Measurements from ENCODE around the gene PPARGC1A.

Gene PPARGC1A

DNA sequence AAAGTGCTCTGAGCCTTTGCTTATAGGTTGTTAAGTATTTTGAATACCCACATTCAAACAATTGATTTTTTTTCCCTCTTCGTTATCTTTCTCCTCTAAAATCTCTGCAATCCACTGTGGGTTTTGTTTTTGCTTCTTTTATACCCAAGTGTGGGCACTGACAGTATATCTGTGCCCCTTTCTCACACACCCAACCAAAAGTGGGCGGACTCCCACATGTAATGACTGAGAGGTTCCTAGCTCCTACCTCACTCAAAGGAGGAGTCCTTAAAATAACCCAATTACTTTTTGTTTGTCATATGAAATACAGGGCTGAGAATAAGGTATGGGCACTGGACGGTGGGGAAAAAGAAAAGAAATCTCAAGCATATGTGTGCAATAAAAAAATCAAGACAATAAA lies 51.7 kb downstream of the PPARGC1A start:
- DNase-seq (ENCODE audit: low spot score) = no peak

DNA sequence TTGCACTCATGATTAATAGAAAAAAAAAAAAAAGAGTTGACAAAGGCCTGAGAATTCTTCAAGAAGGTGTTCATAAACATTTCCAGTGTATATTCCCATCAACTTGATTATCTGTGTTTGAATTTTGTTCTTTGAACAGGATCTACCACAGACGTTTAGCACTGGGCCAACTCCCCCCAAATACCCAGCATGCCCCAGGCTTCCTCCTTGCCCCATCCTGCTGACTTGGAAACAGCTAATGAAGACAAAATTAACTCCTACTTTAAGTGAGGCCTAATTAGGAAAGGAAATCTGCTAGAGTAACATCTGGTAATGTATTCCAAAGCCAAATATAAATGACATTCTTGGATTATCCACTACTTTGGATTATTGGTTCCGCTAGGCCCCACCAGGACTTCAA lies 52.5 kb downstream of the PPARGC1A start:
- DNase-seq (ENCODE audit: low spot score) = no peak

DNA sequence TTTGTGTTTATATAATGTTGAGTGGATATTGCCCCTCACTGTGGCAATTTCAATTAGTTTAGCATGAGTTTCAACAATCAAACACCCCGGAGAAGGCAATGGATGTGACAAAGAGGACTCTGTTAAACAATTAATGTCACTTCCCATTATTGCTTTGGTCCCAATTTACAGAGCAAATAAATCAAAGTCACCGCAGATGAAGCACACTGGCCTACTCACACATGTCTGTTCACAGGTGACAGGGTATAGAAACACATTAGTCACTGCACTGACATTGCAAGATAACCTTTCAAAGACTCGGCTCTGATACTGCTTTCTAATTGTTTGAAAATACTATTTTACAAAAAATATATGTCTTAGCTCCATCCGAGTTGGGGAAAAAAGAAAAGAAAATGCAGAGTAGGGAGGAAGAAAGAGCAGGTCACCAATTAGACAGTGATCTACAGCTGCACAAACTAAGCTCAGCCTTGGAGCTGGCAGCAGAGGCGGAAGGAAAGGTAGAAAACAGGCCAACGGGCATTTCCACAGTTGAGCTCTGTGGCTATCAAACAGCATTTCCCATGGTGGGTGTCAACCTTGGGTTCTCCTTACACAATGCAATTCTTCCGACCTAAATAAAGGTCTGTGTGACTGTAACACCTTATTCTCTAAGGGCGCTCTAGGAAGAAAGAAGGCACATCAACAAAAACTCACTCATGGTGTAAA lies 53.9 kb downstream of the PPARGC1A start:
- no peak for DNase-seq (ENCODE audit: low spot score)

DNA sequence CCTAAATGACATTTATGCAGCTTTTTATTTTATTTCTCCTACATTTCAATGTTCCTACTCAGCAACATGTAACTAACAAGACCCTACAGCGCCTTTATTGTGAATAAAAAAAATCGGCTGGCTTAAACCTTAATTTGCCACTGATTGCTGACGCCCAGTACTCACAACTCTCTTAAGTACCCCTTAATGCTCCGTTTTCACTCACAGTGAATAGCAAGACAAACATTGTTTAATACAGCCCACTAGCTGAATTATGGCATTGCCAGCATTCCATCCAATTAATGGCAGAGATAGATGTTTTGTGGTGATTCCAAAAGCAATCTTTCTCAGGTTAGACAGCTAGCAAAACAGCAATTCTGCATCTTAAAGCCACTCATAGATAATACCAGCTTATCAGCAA lies 61.1 kb downstream of the PPARGC1A start:
- no peak for DNase-seq (ENCODE audit: low spot score)

DNA sequence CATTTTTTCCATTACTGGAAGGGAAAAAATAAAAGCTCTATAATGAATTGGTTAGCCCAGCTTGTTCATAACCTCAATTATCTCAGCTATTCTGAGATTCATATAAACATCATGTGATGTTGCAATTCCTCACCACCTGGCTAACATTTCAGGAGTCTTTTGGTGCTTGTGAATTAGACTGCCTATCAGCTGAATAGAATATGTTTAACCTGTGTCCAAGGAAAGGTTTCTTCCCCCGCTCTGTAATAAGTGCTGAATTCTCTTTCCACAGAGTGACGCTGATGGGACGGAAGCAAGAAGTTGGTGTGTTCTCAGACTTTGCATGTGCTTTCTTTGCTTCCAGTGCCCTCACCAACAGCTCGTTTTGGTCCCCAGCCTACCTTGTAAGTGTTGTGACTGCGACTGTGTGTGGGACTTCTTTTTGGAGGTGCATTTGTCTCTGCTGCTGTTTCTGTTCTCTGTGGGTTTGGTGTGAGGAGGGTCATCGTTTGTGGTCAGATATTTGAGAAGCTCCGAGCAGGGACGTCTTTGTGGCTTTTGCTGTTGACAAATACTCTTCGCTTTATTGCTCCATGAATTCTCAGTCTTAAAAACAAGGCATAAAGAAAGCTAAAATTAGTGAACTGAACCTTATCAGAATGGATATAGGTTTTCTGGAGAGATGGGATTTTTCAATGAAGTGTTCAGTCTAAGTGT lies 61.7 kb downstream of the PPARGC1A start:
- DNase-seq (ENCODE audit: low spot score) = no peak

DNA sequence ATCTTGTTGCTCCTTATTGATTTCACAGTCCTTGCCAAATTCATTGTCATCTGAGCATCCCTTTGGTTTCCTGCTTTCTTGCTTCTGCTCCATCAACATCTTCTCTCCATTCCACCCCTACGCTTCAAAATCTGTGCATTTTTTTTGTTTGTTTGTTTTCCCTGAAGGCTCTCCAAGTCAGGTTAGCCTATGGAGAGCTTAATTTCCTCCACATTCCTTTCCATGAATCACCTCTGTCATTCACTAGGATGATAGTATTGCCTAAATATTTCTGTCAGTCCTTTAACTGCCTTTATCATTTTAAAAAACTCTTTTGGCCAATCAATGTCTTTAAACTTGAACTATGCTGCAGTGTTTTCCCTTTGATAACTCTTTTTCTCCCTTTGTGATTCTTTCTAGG lies 67.7 kb downstream of the PPARGC1A start:
- DNase-seq (ENCODE audit: low spot score) = no peak

DNA sequence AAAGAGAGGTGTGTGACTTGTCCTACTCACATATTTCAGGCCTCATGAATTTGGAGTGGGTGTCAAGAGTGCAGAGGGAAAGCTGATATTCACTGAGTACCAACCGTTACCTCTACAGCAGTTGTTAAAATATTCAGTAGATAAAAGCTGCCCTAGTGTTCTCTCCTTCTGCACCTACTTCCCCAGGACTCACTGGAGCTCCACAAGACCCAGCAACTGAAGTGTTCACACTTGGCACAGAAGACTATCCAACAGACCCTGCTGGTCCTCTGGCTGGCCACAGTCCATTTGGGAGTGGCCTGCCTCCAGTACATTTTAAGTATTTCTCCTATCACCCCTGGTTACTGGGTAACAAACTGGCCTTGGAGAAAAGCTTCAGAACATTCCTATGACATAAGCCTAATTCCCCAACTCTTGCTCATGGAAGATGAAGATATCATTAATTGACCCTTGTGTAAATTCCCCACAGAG lies 70.8 kb downstream of the PPARGC1A start:
- DNase-seq (ENCODE audit: low spot score) = no peak

DNA sequence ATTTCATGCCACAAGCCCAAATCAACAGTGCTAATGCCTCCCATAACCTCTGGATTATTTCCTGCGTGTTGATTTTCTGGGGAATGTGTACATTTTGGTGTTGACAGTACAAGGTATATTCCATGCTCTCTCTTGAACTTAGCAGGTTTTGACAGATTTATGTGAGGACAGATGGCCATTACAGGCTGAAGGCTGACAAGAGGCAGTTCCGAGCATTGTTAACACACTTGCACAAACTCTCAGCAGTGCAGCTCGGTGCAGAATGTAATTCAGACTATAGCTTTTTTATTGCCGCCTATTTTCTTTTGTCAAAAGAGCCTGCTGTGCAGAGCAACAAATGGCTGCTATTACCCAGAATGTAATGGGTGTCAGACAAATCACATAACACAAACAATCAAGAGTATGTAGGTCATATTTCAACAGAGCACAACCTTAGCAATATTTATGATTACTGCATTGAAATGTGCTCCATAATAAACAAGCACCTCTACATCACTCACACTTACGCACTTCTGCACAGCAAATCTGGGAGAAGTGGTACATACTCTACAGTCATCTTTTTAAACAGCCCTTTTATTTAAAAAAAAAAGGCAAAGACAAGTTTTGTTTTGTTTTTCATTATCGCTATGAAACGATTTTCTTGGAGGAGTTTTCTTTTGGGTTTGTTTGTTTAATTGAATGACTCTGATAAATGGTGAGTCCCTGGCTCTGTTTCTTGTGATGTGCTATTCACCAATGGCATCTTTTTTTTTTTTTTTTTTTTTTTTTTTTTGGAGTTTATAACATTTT lies 71.6 kb downstream of the PPARGC1A start:
- DNase-seq (ENCODE audit: low spot score) = no peak

DNA sequence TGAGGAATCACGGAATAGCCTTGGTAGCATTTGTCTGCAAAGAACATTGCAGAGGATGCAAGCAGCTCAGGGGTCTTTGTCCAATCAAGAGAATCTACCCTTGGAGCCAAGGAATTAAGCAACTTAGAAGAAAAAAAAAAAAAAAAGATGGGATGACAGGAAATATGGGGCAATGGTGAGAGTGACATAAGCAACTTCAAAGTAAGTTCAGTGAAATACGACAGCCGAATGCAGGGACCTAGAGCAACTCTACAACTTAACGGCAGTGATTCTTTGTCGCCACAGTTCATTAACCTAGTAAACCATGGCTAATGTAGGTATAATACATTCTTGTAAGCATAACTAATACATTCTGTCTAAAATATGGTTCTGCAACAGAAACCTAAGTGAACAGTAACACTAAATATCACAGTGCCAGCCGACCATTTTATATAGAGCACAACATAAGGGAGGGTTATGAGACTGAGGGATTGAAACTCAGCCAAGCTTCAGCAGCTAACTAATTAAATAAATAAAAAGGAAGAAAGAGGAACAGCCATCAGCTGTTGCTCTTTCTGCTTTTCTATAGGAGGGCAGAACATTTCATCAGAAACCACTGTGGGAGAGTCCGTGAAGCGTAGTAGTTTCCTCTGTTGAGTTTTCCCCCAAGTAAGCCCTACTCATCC lies 74.7 kb downstream of the PPARGC1A start:
- no peak for DNase-seq (ENCODE audit: low spot score)

DNA sequence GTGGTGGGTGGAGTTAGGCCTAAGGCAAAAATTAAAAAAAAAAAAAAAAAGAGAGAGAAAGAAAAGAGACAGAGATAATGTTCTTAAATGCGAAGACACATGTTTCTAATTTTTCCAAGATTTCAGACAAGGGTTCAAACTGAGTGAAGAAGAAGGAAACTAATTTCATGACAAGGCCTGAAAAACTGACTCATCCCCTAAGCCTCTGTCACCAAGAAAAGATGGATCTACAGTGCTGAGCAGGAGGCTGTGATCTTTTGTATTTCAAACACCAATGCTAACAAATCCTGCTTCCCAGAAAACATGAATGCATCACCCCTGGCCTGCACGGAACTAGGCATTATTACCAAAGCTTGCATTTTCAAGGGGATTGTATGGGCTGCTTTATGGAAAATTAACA lies 75.3 kb downstream of the PPARGC1A start:
- no peak for DNase-seq (ENCODE audit: low spot score)

DNA sequence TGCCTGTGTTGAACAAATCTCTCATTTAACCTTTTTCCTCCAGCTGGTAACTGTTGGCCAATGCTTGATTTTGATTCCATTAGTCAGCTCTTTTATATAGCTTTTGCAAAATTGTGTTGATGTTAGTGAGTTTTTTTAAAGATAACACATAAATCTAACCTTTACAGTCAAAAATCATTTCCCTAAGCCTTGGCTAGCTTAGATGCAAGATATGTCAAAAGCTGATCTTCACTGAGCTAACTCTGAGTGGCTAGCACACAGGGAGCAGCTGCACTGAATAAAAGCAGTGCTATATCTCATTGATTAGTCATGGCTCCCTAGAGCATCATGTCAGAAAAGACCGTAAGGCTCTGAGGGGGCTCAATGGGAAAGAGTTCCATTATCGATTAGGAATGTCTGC lies 78.7 kb downstream of the PPARGC1A start:
- no peak for DNase-seq (ENCODE audit: low spot score)

DNA sequence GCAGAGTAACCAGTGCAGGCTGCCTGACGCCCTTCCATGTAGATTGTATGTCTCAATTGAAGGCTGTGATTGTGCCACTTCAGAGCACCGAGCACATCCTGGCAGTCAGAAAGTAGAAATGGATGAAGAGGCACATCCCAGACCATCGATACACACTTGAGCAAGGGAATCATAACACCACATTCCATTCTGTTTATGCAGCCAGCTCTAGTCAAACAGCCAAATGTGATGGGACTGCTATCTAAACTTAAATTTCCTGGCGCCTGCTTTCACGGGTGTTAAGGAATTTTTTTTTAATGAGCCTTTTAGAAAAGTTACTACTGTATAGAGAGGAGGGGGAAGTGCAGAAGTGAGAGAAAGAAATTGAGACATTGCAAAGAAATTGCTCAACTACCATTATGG lies 84.4 kb downstream of the PPARGC1A start:
- DNase-seq (ENCODE audit: low spot score) = no peak

DNA sequence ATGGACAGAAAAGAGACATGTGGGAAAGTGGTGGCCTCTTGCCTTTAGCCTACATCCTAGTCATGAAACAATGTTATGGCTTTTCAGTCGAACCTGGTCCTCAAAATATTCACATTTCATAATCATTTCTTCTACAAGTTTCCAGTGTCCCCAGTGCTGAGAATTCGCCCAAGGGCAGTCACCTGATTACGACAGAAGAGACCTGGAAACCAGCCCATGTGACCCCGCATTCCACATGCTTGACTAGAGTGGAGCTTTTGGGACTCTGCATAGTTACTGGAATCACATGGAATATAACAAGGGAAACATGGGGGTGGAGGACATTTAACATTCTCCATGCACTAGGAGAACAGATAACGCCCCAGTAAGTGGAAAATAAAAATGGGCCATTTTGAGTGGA lies 100.1 kb downstream of the PPARGC1A start:
- DNase-seq (ENCODE audit: low spot score) = no peak

DNA sequence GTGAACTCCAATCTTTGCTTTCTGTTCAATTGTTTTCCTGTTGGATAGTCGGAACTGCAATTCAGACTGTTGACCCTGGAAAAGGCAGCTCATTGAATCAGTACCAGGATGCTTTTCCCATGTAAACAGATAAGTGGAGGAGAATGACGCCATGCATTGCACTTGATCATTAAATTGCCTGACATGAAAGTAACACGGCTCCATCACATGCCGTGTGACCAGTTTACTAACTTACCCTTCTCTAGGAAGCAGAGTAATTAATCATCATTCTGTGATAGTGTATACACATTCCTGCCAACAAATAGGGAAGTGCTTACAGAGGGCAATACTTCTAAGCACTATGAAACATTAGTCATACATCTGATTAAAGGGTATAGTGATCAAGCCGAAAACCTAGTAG lies 101.4 kb downstream of the PPARGC1A start:
- no peak for DNase-seq (ENCODE audit: low spot score)

DNA sequence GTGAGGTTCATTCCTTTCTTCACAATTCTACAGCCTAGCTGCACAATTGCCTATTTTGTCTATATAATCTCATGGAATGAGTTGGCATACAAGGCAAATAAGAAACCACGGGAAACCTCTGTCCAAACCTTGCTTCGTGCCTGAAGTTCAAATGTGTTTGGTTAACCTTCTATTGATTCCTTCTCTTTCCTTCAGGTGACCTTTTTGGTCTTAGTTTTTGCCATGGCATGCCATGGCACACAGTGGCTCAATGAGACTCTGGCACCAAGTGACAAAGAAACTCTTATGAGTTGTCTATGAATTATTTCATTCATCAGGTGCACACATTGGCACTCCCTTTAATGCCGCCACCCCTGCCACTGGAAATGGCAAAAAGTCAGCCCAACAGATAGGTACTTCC lies 101.8 kb downstream of the PPARGC1A start:
- DNase-seq (ENCODE audit: low spot score) = no peak

DNA sequence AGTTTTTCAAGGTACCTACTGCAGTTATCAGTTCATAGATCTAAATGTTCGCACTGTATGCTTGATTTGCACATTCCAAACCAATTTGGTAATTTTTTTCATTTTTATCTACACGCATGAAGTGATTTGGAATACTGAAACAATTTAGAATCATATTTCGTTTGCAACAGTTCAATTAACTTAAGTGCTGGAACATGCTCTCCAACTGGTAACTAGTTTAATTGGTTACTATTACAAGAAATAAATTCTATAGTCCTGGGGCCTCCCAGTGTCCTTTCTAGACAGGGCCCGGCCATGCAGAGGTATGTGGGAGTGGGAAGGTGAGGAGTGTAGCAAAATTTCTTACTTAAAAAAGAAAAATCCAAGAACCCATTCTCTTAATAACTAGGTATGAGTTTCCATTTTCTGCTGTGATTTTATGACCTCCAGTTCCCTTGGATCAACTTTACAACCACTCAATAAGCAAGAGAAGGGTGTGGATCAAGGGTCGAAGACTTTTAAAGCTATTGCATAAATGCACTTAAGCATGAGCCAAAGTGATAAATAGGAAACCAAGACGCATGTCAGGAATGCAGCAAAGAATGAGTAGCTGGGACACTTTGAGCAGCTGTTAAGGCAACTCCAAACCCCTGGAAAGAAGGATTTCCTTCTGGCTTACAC lies 106.9 kb downstream of the PPARGC1A start:
- no peak for DNase-seq (ENCODE audit: low spot score)

DNA sequence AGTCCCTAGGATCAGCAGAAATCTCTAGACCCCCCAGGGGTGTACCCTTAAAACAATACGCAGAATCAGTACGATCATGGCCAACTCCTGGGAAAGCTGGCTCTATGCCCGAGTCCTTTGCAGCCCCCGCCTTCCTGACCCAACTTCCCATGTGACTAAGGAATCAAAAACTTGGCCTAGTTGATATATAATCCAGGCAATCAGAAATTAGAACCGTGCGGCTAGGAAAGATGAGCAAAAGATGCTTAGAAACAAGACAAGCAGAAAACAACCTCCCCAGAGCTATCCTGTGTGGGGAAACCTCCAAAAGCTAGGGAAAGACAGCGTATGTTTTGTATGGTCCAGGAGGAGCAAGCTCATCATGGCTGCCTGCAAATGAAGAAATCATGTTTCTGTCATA lies 110.0 kb downstream of the PPARGC1A start:
- DNase-seq (ENCODE audit: low spot score) = no peak

DNA sequence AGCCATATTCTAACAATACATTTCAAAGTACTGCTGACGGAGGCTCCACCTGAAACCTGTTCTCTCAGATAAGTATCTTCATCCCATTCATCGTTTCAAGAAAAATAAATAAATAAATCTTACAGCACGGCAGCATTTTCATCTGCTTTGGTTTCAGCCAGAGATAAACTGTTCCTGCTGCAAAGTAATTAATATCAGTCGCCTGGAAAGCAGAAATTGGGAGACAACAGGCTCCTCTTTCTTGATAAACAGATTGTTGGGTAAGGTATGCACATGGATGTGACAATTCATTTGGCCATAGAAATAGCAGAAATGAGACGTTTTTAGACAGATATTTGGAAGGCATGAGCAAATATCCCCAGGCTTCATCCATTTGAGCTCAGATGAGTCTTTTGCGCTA lies 110.4 kb downstream of the PPARGC1A start:
- DNase-seq (ENCODE audit: low spot score) = no peak

DNA sequence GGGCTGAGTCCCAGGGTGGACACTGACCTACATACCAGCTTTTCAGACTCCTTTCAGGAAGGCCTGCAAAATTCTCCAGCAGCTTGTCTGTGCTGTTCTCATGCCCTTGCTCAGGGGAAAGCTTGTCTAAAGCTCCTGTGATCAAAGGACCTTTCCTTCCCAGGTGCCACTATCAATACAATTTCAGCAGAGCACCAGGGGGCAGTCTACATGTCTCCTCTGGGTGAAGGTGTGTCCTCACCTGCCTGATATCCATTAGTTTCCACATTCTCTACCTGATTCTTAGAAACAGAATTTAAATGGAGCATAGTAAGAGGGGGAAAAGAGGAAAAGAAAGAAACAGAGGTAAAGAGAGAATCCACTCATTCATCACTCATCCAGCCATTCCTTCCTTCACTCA lies 114.2 kb downstream of the PPARGC1A start:
- DNase-seq (ENCODE audit: low spot score) = no peak

DNA sequence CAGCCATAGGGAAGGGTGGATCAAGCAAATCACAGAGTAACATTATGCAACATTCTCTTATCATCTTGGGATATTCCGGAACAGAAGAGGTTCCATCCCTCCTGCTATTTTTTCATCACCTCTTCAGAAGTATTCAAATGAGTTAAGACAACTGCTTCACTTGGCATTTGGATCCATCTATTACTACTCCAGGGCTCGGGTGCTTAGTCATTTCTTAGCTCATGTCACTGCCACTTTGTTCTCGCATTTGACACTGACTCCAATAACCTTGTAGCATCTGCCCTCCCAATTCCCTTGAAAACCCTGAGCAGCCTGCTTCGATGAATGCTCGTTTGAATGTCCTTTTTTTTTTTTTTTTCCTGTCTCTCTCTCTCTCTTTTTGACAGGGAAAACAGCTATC lies 114.9 kb downstream of the PPARGC1A start:
- no peak for DNase-seq (ENCODE audit: low spot score)

DNA sequence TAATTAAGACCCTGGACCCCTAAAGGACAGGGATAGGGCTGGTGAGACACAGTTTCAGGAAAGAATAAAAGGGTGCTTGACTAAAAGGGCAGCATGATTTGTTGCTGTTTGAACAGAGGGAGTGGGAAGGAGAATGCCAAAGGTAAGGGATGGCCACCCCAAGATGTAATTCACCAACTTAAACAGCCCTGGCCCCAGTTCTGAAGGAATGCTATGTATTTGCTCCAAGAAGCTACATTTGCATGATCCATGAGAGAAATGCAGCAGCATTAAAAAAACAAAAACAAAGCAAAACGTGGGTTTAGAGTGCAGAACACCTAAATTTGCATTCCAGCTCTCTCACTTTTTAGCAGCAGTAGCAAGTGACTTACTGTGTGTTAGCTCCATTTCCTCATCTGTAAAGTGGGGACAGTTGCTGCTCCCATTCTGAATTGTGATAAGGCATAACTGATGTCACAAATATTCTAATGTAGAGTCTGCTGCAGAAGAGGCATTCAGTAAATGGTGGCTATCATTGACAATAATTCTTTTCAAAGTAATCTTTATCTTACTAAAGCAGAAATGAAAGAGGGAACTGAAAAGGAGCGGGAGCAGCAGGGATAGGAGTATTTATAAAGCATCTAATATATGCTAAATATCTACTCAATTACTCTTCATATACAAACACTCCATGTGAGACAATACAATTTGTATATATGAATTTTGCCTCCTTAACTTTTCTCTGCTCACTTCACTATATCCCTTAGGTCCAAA lies 115.8 kb downstream of the PPARGC1A start:
- DNase-seq (ENCODE audit: low spot score) = no peak

Measured in CD4-positive, alpha-beta T cell treated with Interleukin-15 for 4 hours (primary cell).